Thyroid gland (tissue), 4 donors: ENCODE data around the gene WDFY1.

Source experiments
- POLR2A ChIP-seq, 2 donors: fragments of 450-650 bp; IDR thresholded peaks; one replicate each; pipeline ENCODE4 v1.6.1; 2017; ENCODE audit warnings: antibody characterized with exemption in 2 of 2, mild to moderate bottlenecking in 2 of 2, moderate library complexity in 1 of 2
- TF ChIP-seq, protein P1 (sequence below), 6 experiments: fragments of 200-600 bp in 3 of 6; fragments of 450-650 bp in 3 of 6; sonication (generic) in 3 of 6; IDR thresholded peaks; one replicate each; pipeline ENCODE4 v1.5.1; 2016 to 2019; ENCODE audit warnings: antibody characterized with exemption in 6 of 6, mild to moderate bottlenecking in 2 of 6, inconsistent platforms in 1 of 6, moderate library complexity in 1 of 6

DNA sequence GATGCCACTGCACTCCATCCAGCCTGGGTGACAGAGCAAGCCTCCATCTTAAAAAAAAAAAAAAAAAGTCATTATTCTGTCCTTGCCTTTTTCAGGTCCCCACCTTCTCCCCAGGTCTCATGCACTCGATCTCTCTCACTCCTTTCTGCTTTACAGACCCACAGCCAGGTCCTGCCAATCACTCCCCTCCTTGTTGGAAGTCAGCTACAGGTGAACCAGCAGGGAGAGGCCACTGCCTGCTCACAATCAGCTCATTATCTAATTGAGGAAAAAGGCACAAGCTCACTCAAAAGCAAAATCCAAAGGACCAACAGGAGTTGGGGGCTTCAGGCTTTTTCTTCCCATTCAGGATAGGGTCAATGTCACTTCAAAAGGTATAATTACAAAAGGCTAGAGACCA is 2.0 kb downstream of the WDFY1 start:
- TF ChIP-seq, protein P1, sequence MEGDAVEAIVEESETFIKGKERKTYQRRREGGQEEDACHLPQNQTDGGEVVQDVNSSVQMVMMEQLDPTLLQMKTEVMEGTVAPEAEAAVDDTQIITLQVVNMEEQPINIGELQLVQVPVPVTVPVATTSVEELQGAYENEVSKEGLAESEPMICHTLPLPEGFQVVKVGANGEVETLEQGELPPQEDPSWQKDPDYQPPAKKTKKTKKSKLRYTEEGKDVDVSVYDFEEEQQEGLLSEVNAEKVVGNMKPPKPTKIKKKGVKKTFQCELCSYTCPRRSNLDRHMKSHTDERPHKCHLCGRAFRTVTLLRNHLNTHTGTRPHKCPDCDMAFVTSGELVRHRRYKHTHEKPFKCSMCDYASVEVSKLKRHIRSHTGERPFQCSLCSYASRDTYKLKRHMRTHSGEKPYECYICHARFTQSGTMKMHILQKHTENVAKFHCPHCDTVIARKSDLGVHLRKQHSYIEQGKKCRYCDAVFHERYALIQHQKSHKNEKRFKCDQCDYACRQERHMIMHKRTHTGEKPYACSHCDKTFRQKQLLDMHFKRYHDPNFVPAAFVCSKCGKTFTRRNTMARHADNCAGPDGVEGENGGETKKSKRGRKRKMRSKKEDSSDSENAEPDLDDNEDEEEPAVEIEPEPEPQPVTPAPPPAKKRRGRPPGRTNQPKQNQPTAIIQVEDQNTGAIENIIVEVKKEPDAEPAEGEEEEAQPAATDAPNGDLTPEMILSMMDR (IDR thresholded peaks at IDR 0.05): no peak
- TF ChIP-seq POLR2A (IDR thresholded peaks at IDR 0.05): no peak
